Testis (tissue), 2 donors: Measurements from ENCODE around the gene FBXL14.

Experiments used
- CTCF ChIP-seq, 3 experiments: fragments of 450-650 bp in 2 of 3; fragments of 200-600 bp in 1 of 3; sonication (generic) in 1 of 3; IDR thresholded peaks; one replicate each; pipeline ENCODE4 v1.5.1; 2016 to 2019; ENCODE audit warnings: antibody characterized with exemption in 3 of 3, mild to moderate bottlenecking in 2 of 3, moderate library complexity in 1 of 3
- POLR2A ChIP-seq: fragments of 450-650 bp; IDR thresholded peaks from one replicate; pipeline ENCODE4 v1.6.1; 2017; ENCODE audit warnings: antibody characterized with exemption, mild to moderate bottlenecking, moderate library complexity

DNA sequence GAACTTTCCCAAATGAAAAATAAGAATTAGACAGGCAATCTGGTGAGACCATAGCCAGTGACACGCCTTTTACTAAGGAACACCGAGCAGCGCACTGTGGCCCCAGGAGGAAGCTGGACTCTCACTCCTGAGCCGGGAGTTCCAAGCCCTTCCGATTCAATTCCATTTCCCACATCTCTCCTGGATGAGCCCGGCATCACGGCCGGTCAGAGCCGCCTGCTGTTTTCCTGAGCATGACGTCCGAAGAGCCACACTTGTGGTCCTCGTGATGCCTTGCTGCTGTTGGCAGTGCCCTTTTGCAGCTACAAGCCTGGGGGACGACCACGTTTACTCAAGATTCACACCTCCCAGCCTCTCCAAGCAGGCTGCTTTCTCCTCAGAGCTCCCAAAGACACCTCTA, 40.8 kb downstream of the FBXL14 start:
- TF ChIP-seq CTCF (IDR thresholded peaks at IDR 0.05) (no peak), POLR2A (no peak)
